Esophagus muscularis mucosa (tissue), 4 donors: ENCODE data around the gene CCDC9B.
A peak's percentile ranks its signal among the peaks of the same experiment; 100 is the strongest.

Experiments
- CTCF ChIP-seq, 3 experiments: fragments of 200-600 bp in 2 of 3; fragments of 450-650 bp in 1 of 3; sonication (generic) in 2 of 3; IDR thresholded peaks; one replicate each; pipeline ENCODE4 v1.5.1; 2017 to 2019; ENCODE audit warnings: antibody characterized with exemption in 3 of 3, mild to moderate bottlenecking in 2 of 3, moderate library complexity in 1 of 3
- EP300 ChIP-seq: sonication (generic); formaldehyde crosslinking; IDR thresholded peaks from one replicate; pipeline ENCODE4 v1.6.1; 2017; ENCODE audit warnings: antibody characterized with exemption
- POLR2A ChIP-seq: fragments of 450-650 bp; IDR thresholded peaks from one replicate; pipeline ENCODE4 v1.6.1; 2017; ENCODE audit warnings: antibody characterized with exemption, moderate library complexity, mild to moderate bottlenecking, low read depth
- POLR2AphosphoS5 ChIP-seq, 2 donors: sonication (generic); formaldehyde crosslinking; IDR thresholded peaks; one replicate each; pipeline ENCODE4 v1.6.1; 2017; ENCODE audit warnings: antibody characterized with exemption in 2 of 2

GRCh38 chr15:40357723-40358470 is 17.2 kb upstream of the CCDC9B start, which contains the start of gene DISP2:
- TF ChIP-seq POLR2A: no peak
- peak in 1 of 3 experiments; percentile 40 for TF ChIP-seq CTCF (IDR thresholded peaks at IDR 0.05)
- no peak for TF ChIP-seq POLR2AphosphoS5 (IDR thresholded peaks at IDR 0.05)
- TF ChIP-seq EP300: no peak
